GM23338 (cell line): ENCODE measurements around the gene DLX3.

Source experiments
- EZH2 ChIP-seq: fragments of 200-600 bp; sonication (generic); IDR thresholded peaks from one replicate; pipeline ENCODE4 v1.8.0; 2017; ENCODE audit warnings: antibody characterized with exemption, mild to moderate bottlenecking, low read depth; ENCODE audit not compliant: unreplicated experiment
- EZH2phosphoT487 ChIP-seq: fragments of 200-600 bp; sonication (generic); IDR thresholded peaks from one replicate; pipeline ENCODE4 v1.8.1; 2018; ENCODE audit warnings: antibody characterized with exemption; ENCODE audit not compliant: unreplicated experiment
- TF ChIP-seq, protein P1 (sequence below), 2 experiments: fragments of 200-600 bp in 1 of 2; sonication (generic) in 1 of 2; conservative IDR thresholded peaks; 2 replicates each; pipeline versions ENCODE4 v1.5.1 to v1.6.1; 2016 to 2017; ENCODE audit warnings: antibody characterized with exemption in 2 of 2, low read depth in 2 of 2, mild to moderate bottlenecking in 2 of 2, moderate library complexity in 1 of 2

DNA sequence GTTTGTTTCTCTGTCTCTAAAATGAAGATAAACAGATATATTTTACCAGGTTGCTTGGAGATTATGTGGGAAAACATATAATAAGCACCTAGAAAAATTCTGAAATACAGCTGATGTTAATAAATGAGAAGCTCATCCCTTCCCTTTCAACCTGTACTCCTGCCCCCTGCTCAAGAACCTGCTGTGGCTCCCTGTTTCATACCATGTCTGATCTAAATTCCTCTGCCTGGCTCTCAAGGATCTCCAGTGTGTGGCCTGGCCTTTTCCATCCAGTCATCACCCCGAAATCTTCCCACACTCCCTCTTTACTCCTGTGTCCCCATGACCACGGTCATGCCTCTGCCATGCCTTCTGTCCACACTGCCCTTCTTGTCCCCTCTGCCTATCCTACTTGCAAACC, 45.4 kb downstream of the DLX3 start:
- TF ChIP-seq, protein P1, sequence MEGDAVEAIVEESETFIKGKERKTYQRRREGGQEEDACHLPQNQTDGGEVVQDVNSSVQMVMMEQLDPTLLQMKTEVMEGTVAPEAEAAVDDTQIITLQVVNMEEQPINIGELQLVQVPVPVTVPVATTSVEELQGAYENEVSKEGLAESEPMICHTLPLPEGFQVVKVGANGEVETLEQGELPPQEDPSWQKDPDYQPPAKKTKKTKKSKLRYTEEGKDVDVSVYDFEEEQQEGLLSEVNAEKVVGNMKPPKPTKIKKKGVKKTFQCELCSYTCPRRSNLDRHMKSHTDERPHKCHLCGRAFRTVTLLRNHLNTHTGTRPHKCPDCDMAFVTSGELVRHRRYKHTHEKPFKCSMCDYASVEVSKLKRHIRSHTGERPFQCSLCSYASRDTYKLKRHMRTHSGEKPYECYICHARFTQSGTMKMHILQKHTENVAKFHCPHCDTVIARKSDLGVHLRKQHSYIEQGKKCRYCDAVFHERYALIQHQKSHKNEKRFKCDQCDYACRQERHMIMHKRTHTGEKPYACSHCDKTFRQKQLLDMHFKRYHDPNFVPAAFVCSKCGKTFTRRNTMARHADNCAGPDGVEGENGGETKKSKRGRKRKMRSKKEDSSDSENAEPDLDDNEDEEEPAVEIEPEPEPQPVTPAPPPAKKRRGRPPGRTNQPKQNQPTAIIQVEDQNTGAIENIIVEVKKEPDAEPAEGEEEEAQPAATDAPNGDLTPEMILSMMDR (conservative IDR thresholded peaks at IDR 0.05; ENCODE audit: low read depth in 2 of 2) = no peak
- TF ChIP-seq EZH2phosphoT487 (no peak), EZH2 (no peak)
